ENCODE data around the gene VSX1.

Gene VSX1

DNA sequence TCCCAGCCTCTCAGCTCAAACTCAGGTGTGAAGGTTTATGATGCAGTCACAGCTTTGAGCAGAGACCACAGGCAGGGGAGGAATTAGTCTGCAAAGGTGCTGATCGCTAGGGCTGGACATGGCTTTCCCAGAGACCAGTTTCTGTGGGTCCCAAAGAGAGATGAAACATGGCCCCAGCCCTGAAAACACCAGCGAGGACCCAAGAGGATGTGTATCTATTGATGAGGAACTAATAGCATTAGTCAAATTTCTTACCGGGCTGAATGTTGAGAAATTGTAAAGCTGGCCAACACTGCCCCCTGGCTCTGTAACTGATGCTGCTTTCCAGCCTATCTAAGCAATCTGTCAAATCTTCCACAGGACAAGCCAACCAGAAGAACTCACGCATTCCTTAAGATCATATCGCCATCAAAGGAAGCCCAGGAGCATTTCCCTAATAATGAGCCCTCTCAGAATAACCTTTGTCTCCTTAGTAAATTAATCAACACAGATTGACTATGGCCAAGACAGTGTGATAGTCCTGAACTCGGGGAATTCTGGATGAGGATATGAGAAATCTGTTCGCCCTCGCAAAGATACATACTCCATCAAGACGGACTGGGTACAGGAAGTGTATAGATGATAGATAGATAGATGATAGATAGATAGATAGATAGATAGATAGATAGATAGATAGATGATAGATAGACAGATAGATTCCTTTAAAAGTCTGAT is 16.2 kb downstream of the VSX1 start:
- DNase-seq (ENCODE audit: low spot score), result peak; percentile 73

DNA sequence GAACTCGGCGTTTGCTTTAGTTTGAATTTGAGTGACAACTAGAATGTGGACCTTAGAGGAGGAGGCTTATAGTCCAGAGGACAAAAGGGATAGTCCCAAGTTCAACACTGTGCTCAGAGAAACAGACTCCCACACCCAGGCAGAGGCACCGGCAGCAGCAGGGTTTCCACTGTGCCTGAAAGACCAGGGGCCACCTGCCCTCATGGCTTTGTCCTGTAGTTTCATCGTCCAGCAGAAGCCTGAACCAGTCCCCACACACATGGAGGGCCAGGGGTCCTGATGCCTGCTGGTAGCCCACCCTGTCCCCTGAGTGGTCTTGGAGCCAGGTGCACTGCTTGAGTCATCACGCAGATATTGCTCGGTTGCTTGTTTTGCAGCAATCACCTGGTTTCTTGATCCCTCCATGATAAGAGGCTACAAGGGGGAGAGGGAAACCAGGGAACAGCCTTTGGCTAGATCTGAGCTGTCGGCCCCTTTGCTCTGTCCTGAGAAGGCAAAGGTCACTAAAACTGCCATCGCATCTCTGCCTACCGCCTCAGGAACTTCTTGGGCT is 16.8 kb downstream of the VSX1 start:
- DNase-seq (ENCODE audit: low spot score), result no peak

DNA sequence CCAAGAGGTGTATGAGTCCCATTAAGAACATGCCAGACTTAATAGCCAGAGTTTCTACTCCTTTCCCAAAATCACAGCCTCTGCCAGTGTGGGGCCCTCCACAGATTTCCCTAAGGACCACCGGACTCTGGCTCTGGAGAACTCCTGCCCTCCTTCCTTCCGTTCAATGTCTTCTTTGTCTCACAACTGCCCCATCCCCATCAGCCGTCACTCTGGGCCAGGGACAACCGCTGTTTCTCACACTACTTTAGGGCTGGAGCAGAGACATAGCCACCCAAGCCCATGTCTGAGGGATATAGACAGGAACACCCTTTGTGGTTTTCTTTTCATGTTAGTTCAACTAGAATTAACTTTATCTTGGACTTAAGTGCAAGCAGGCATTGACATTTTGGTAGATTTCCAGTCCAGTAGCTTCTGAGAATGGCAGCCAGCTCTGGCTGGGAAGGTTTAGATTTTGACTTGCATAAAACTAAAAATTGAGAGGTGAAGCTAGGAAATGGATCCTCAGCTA is 17.3 kb downstream of the VSX1 start:
- no peak for DNase-seq (ENCODE audit: low spot score)

DNA sequence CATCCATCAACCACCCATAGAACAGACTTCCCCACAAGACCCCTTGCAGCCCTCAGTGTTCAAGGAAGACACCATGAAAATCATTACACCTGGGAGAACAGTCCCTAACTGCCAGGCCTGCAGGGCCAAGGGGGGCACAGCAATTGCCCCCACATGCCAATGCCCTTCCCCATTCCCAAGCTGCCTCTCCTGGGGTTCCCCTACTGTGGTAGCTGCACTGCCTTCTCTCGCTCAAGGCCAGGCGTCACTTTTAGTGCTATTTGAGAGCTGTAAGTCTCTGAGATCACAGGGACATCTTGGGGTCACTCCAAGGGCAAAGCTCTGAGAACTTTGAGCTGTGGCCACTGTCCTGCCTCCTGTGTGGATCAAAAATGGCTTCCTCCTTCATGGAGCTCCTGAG is 18.0 kb downstream of the VSX1 start:
- no peak for DNase-seq (ENCODE audit: low spot score)

DNA sequence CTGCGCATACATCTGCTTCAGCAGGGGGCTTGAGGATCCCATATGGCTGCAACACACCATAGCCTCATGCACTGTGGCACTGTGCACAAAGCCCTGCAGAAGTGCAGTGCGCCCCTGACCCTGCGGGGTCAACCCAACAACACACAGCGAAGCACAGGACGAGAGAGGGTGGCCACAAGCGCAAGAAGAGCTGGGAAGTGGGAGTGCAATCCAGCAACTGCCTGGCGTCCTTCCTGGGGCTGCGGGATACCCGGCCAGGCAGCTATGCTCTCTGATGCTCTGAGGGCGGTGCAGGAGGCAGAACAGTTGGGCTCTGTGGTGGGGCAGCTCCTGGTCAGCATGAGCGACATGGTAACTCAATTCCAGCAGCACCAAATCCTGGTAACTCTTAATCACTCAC is 18.4 kb downstream of the VSX1 start:
- DNase-seq (ENCODE audit: low spot score), result no peak

DNA sequence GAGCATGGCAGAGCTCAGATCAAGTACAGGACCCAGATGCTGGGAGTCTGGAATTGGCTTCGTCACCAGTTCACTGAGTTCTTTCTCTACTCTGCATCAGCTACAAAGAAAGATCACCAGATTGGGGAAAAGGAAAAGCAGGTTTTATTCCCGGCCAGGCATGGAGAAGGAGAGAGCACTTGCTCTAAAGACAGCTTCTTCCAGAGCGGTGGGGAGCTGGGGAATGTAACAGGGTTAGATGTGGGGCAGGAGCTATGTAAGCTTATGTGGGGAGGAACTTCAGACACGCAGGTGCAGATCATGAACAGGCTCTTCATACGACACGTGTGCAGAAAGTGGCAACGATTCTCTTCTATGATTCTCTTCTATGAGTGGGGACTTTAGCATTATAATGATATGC is 19.1 kb downstream of the VSX1 start:
- no peak for DNase-seq (ENCODE audit: low spot score)

DNA sequence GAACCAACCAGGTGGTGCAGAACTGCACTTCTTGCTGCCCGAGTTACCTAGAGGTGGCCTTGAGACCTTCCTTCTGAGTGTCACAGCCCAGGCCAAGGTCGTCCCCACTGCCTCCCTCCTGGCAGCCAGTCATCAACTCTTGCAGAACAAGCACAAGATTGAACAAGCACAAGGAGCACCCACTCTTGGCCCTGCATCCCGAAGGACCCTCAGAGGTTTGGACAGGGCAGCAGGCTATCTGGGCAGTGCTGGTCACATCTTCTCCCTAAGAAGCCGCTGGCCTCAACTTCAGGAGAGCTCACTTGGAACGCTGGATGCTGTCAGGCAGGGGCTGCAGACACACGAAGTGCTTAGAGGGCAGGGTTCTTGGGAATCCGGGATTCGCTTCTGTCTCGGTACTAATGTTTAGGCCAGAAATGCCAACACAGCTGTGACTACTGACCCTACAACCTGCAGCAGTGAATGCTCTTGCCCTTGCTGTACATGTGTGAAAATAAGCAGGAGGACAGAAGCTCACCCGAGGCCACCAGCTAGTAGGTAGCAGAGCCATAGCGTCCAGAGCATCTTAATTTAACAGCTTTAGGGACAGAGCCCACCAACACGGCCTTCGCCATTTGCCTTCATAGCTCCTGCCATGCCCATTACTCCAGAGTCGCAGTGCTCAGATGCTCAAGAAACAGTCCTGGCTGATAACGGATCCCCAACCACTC is 20.0 kb downstream of the VSX1 start:
- DNase-seq (ENCODE audit: low spot score), result no peak

DNA sequence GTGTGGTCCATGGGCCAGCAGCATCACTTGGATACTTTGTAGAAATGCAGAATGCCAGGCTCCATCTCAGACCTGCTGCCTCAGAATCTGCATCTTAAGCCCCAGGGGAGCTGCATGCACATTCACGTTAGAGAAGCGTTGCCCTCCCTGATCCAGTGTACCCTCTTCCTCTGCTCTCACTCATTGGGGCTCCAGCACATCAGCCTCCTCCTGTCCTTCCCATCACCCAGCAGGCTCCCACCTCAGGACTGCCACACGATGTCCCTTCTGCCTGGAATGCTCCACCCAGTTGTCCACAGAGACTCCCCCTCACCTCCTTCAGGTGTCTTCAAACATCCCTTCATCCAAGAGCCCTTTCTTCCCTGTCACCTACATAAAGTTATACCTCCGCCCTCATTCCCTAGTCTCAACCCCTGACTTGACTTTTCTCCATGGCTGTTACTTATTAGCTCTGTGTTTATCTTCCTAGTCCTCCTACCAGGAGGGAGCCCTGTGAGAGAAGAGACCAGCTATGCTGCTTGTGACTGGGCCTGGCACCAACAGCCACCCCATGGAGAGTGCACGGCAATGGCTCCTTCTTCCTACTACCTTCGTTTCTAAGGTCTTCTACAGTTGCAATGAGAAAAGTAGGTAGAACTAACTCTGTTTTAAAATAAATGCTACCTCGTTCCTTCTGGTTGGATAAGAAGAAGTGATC is 20.7 kb downstream of the VSX1 start:
- DNase-seq (ENCODE audit: low spot score), result no peak

DNA sequence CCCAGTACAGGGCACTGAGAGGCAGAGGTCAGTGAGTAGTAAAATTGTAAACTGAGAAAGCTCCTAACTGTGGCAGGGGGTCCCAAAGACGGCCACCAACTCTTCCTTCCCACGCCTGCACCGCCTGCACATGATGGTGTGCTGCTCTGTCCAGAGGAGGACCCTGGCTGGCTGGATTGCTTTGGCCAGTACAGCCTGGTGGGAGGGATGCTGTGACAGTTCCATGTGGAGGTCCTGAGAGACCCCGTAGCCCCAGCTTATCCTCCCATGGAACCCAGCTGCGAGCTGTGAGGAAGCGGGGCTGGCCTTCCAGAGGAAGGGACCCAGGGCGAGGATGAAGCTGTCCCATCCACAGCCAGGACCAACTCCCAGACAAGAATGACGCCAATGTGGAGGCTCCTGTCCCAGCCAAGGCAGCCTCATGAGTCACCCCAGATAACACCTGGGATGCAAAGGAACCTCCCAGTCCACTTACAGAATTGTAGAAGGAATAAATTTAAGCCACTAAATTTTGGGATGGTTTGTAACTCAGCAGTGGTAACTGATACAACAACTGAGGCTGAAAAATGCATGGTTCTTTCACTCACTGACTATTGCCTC is 22.0 kb downstream of the VSX1 start:
- DNase-seq (ENCODE audit: low spot score), result no peak

DNA sequence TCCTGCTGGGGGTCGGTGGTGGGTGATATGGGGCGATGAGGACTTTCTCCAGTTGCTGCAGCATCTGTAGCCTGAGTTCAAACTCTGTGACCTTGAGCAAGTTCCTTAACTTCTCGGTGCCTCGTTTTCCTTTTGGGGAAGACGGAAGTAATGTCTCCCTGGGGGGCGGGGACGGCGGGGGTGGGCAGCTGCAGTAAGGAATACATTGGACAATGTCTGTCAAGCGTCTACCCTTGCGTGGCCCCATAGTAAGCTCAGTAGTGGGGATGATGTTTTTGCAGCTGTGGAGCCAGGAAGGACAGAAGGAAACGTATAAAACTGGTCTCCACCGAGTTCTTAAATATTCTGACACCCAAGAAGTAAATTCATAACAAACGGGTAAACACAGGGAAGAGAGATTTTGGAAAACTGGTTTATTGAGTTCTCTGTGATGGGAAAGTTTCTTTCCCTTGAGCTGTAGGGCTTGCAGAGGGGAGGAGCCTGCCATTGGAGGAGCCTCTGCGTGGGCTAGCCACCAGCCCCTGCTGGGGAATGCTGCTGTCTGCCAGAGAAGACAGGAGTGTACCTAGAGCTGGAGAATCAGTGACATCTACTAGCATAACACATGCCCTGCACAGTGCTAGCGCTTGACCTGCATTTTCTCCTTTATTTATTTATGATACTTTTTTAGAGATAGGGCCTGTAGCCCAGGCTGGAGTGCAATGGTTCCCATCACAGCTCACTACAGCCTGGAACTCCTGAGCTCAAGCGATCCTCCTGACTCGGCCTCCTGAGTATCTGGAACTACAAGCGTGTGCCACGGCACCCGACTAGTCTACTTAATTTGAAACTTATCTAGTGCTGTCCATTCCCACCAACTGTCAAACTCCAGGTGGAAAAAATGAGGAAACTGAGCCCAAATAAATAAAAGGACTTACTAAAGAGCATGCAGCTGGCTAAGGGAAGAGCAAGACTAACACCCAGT is 22.8 kb downstream of the VSX1 start:
- no peak for DNase-seq (ENCODE audit: low spot score)

DNA sequence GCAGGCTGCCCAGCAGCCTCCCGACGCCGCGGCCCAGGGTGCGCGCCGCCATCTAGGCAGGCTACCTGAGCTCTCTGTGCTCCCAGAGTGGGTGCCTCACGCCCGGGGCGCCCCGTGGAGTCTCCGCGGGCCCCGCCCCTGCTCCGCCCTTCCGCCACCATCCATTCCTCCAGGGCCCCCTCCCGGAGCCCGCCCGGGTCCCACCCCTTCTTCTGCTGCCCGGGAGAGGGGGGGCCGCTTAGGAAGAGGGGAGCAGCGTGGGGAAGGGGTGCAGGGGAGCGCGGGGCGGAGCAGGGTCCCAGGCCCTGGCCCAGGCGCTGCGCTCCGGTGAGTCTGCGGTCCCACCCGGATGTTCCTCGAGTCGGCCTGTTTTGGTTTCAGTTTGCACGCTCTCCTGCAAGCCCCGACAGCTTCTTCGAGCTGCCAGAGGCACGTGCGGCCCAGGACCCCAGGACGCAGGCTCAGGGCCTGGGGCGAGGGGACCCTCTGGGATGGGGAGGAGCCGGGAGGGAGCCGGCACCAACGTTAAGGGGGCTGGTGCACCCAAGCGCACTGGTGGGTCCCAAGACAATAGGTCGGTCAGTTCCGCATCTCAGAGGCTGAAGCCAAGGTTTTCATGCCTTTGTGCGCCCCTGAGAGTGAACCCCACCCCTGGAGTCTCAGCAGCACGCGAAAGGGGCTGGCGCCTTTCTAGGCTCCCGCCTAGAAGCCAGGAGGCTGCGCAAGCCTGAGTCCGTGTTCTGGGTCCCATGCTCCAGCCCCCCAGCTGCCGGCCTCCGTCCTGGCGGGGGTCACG is 23.7 kb downstream of the VSX1 start, which contains the start of gene ACSS1:
ACSS1 (minus strand) TSS at position 89 of the 796 bp plus-strand sequence; CDS start at position 52, 37 bp downstream.
- DNase-seq (ENCODE audit: low spot score), result no peak

DNA sequence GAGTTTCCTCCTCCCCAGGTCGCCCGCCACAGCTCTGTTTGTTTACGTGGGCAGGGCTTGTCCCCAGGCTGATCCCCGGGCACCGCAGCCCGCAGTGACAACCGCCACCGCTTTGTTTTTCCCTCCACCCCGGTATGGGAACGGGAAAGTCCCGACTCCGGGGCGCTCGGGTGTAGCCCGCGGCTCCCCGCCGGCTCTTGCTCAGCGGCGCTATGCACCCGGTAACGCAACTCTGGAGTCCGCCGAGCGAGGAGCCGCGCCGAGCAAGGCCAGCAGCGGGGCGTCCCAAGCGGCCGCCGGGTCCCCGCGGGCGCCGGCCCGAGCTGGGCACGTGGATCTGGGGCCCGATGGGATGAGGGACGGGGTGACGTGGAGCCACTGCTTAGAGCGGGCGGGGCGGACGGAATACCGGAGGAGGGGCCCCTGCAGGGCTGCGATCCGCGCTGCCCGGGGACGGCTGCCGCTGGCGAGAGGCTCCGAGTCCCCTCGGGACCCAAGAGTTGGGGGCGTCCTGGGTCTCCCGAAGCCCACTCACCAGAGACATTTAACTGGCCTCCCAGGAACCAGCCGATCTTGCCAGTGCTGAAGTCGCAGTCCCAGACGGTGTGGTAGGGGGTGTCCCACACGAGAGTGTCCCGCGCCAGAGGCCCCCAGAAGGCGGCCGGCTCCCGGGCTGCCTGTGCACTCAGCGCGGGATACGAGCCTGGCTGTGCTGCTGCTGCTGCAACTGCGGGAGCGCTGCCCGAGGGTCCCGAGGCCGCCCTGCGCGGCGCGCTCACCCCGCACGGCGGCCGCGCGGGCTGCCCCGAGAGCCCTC is 24.5 kb downstream of the VSX1 start:
- peak; percentile 84 for DNase-seq (ENCODE audit: low spot score)

DNA sequence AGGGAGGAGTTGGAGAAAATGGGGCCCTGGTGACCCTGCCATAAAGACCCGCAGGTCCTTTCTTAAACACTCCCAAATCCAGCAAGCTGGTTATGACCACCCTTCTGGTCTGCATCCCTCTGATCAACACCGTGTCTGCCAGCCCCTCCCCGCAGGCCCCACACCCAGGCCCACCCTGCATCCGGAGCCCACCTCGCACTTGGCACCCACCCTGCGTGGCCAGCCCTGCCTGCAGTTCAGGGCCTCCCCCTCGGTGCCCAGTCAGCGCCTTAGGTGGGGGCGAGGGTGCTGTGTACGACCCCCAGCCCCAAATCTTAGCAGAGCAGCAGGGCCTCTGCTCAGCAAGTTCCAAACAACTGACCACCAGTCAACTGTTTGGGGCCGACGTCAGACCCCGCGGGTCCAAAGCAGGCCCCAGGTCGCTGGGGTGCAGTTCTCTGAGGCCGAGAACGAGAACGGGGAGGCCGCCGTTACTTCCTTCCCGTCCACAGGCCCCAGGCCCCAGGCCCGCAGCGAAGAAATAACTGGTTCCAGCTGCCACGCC is 25.2 kb downstream of the VSX1 start:
- no peak for DNase-seq (ENCODE audit: low spot score)

DNA sequence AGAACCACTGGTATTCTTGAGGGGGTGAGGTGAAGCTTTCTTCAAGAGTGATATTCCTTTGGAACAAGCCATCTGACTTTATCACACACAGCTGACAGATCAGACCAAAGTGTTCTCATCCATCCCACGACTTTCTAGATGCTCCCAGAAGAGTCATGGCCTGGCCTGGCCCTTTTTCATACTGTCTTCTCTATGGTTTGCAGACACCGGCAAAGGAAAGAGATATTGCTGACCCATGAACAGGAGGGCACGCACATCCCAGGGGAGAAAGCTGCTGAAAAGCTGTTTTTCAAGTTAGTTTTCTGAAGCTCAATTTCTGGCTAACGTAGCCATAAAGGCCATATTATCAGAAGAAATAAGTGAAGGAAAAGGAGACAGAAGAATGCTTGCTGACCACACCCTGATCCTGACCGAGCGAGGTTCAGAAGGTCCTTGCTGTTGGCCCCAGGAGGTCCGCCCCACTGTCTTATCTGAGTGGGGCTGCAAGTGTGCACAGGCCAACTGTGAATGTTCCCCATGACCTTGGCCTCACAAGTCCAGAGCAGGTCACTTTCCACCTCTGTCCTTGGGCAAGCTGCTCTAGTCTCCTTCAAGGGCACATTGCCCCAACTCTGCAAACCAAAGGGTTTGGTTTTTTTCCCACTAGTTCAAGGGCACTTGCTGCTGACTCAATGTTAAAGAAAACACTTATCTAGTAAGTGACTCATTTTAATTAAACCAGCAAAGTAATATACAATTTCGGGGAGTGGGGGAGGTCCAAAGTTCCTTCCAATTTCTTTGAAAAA is 26.0 kb downstream of the VSX1 start:
- DNase-seq (ENCODE audit: low spot score), result no peak

DNA sequence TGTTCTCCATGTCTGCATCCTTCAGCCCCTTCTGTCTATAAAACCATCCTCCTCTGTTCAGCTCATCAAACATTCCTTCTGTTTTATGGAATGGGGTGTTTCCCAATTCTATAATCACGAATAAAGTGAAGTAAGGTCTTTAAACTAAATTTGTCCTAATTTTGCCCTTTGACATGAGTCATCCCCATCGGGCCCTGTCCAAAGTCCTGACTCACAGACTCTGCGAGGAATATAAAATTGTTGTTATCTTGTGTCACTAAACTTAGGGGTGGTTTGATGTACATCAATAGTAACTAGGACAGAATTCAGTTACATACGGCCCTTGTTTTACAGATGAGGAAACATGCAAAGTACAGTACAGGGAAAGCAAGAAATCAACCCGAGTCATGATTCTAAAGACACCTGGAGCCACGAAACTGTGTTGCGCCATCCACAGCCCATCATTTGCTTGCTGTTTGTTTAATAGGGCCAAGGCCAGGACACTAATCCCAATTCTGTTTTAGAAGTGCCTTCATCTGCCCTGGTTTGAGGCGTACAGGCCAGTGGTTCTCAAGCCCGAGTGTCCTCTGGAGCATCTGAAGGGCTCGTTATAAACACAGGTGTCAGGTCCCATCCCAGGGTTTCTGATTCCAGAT is 26.8 kb downstream of the VSX1 start:
- DNase-seq (ENCODE audit: low spot score), result no peak

DNA sequence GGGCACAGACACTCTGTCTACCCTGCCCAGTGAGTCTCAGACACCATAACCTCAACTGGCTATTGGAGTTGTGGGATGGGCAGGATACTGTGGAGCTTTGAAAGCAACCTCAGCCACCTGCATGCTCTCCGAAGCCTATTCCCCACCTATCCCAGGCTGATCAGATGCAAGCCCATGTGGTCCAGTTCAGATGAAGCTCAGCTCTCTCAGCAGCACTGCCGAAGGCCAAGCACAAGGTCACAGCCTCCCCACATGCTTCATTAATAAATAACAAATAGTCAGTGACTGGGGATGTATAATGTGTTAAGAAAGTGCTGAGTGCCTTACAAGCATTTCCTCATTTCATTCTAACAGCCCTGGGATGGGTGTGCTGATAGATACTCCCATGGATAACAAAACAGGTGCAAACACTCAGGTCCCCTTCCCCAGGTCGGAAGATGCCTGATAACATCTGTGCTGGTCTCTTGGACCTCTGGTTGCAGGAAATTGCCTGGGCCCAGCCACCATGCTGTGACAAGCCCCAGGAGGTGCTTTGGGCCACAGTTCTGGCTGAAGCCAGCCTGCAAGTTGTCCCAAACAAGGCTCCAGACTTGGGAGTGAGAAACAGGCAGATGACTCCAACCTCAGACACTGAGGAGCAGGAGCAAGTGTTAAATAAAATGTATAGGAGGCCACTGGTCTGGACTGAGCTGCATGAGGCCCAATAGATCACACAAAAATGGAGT is 27.7 kb downstream of the VSX1 start:
- DNase-seq (ENCODE audit: low spot score), result no peak
